Endothelial cell of umbilical vein (primary cell): ENCODE data around the gene BBX. TPM values are rescaled to one million over a fixed set of nuclear protein-coding genes. Genes with fewer than 3 reads are reported as not detected.

ENCODE experiments used
- BruUV-seq: library from RNA; stranded (reverse); fragments of 400-500 nt; replicated peaks from 2 replicates; lab custom pipeline; 2021; lab: Mats Ljungman, UMichigan
- CTCF ChIA-PET: fragments of 300-600, 350-600 bp; sonication (Branson Sonifier 250); formaldehyde crosslinking; loops from one replicate; lab custom pipeline; 2021; ENCODE audit warnings: antibody characterized with exemption, inconsistent platforms; lab: Charles Lee
- POLR2A ChIA-PET: fragments of 300-600, 350-600 bp; sonication (Branson Sonifier 250); formaldehyde crosslinking; loops from one replicate; lab custom pipeline; 2021; ENCODE audit warnings: antibody characterized with exemption, inconsistent platforms; lab: Charles Lee
- DNase-seq: peaks from one replicate; pipeline ENCODE4 v3.0.0-alpha.2; 2011; ENCODE audit warnings: low read depth, low spot score
- FAIRE-seq: peaks from 2 replicates; lab custom pipeline; 2011; peaks lifted over from hg19 to GRCh38; lab: Jason Lieb, UNC
- H2AFZ ChIP-seq: 2 replicates; pipeline ENCODE4 v1.6.0; 2012; ENCODE audit warnings: low read depth, low read length, control low read depth, inconsistent platforms
- H3K27ac ChIP-seq: 2 replicates; pipeline ENCODE4 v1.5.1; 2011; ENCODE audit warnings: low read depth, mild to moderate bottlenecking, control low read depth, low read length, moderate library complexity; ENCODE audit not compliant: insufficient read depth
- H3K27me3 ChIP-seq, 2 experiments: 2 replicates each; pipeline versions ENCODE4 v1.6.0 to v1.6.1; 2011; ENCODE audit warnings: low read length in 2 of 2, mixed read lengths in 1 of 2; ENCODE audit not compliant: control insufficient read depth in 2 of 2, insufficient read depth in 2 of 2
- H3K36me3 ChIP-seq, 2 experiments: 2 replicates in 1 of 2; 3 replicates in 1 of 2; pipeline ENCODE4 v1.5.1; 2011; ENCODE audit warnings: low read length in 2 of 2, mild to moderate bottlenecking in 1 of 2, moderate library complexity in 1 of 2; ENCODE audit not compliant: control insufficient read depth in 2 of 2, insufficient read depth in 2 of 2; ENCODE audit errors: extremely low read depth in 1 of 2
- H3K4me1 ChIP-seq: 3 replicates; pipeline ENCODE4 v1.5.1; 2011; ENCODE audit warnings: mild to moderate bottlenecking, low read length; ENCODE audit not compliant: control insufficient read depth, insufficient read depth; ENCODE audit errors: extremely low read depth
- H3K4me2 ChIP-seq: 2 replicates; pipeline ENCODE4 v1.6.1; 2011; ENCODE audit warnings: low read length, control low read depth, mixed read lengths; ENCODE audit not compliant: insufficient read depth
- H3K4me3 ChIP-seq, 3 experiments: fragments of 200-600 bp in 1 of 3; sonication (generic), shearing (Covaris generic) in 1 of 3; replicated peaks in 1 of 3; 2 replicates each; pipeline ENCODE4 v1.5.1; 2011 to 2016; ENCODE audit warnings: control low read depth in 3 of 3, low read length in 3 of 3, mild to moderate bottlenecking in 2 of 3, inconsistent platforms in 1 of 3, low read depth in 1 of 3, moderate library complexity in 1 of 3; ENCODE audit not compliant: insufficient read depth in 1 of 3
- H3K79me2 ChIP-seq: 2 replicates; pipeline ENCODE4 v1.6.0; 2012; ENCODE audit warnings: low read length, inconsistent platforms; ENCODE audit not compliant: control insufficient read depth, insufficient read depth
- H3K9ac ChIP-seq: replicated peaks from 2 replicates; pipeline ENCODE3; 2011; ENCODE audit warnings: low read length, control low read depth; ENCODE audit not compliant: insufficient read depth; ENCODE audit errors: extremely low read depth
- H3K9me1 ChIP-seq: replicated peaks from 3 replicates; pipeline ENCODE4 v1.6.0; 2011; ENCODE audit warnings: mild to moderate bottlenecking, low read length; ENCODE audit not compliant: control insufficient read depth, insufficient read depth; ENCODE audit errors: extremely low read depth
- H3K9me3 ChIP-seq: replicated peaks from 2 replicates; pipeline ENCODE4 v1.5.1; 2012; ENCODE audit warnings: low read length, inconsistent platforms; ENCODE audit not compliant: control insufficient read depth, insufficient read depth
- H4K20me1 ChIP-seq: replicated peaks from 2 replicates; pipeline ENCODE3; 2011; ENCODE audit warnings: mild to moderate bottlenecking, low read length; ENCODE audit not compliant: control insufficient read depth, insufficient read depth; ENCODE audit errors: extremely low read depth
- CTCF ChIP-seq, 2 donors: IDR thresholded peaks; 1 replicate in 1 of 2; 2 replicates in 1 of 2; pipeline ENCODE4 v1.5.1; 2011; ENCODE audit warnings: low read length in 2 of 2, mild to moderate bottlenecking in 2 of 2, moderate library complexity in 2 of 2, control low read depth in 1 of 2, inconsistent platforms in 1 of 2, low read depth in 1 of 2; ENCODE audit not compliant: insufficient read depth in 1 of 2; ENCODE audit errors: extremely low read depth in 1 of 2
- EZH2 ChIP-seq: IDR thresholded peaks from 2 replicates; pipeline ENCODE4 v1.6.1; 2012; ENCODE audit warnings: borderline replicate concordance, low read depth, mild to moderate bottlenecking, moderate library complexity, low read length, inconsistent platforms; ENCODE audit not compliant: severe bottlenecking
- FOS ChIP-seq: IDR thresholded peaks from 2 replicates; pipeline ENCODE4 v1.6.1; 2011; ENCODE audit warnings: mild to moderate bottlenecking, low read length, moderate library complexity, borderline replicate concordance; ENCODE audit not compliant: insufficient read depth
- GATA2 ChIP-seq: IDR thresholded peaks from 2 replicates; pipeline ENCODE4 v1.7.0; 2011; ENCODE audit warnings: low read depth, mild to moderate bottlenecking, moderate library complexity, mixed read lengths, low read length; ENCODE audit not compliant: insufficient read length, insufficient read depth
- JUN ChIP-seq: IDR thresholded peaks from 2 replicates; pipeline ENCODE4 v1.6.1; 2011; ENCODE audit warnings: borderline replicate concordance, low read depth; ENCODE audit not compliant: insufficient read length, insufficient read depth
- MAX ChIP-seq: IDR thresholded peaks from 2 replicates; pipeline ENCODE4 v1.6.1; 2011; ENCODE audit not compliant: insufficient read depth, insufficient read length
- MYC ChIP-seq: IDR thresholded peaks from one replicate; pipeline ENCODE4 v1.6.1; 2011; ENCODE audit warnings: mild to moderate bottlenecking, low read depth, low read length
- POLR2A ChIP-seq: IDR thresholded peaks from 2 replicates; pipeline ENCODE4 v1.6.1; 2012; ENCODE audit warnings: low read depth, mild to moderate bottlenecking, control low read depth, low read length
- POLR2AphosphoS5 ChIP-seq: IDR thresholded peaks from 2 replicates; pipeline ENCODE4 v1.6.1; 2012; ENCODE audit warnings: low read depth, mild to moderate bottlenecking, control low read depth, low read length, moderate library complexity; ENCODE audit not compliant: insufficient read depth
- dilution Hi-C: fragments of 300-500 bp; cut with MboI; formaldehyde crosslinking; loops from one replicate; pipeline ENCODE4 v1.15.0; 2019; ENCODE audit warnings: low sequenced_read_pairs; ENCODE audit not compliant: extremely low pct_ligation_motif_present
- intact Hi-C: fragments of 100-400 bp; cut with micrococcal nuclease; formaldehyde crosslinking; loops from one replicate; pipeline ENCODE4 v1.10.0; 2022
- polyA plus RNA-seq, 4 experiments: library from polyadenylated mRNA; depleted of rRNA in 3 of 4; stranded (reverse) in 3 of 4; unstranded in 1 of 4; fragments of >200 nt; gene quantifications; 2 replicates each; pipeline versions ENCODE4 v1.2.1 to v1.2.3, GENCODE V29; 2011 to 2012; ENCODE audit warnings: missing spikeins in 1 of 4
- total RNA-seq: library from RNA; stranded (reverse); gene quantifications from 2 replicates; pipeline ENCODE4 v1.2.3, GENCODE V29; 2021

The BBX gene
- total and polyA plus RNA-seq, 2 donors (not counting 3 experiments of a cell fraction or from before 2014, with no cell fraction given) = 21.4 to 43.4 TPM

- Histone ChIP-seq H3K79me2 (no peaks in the 10 kb centered on the region), H3K4me3 (no peak overlapping the region), H3K9me3 (no peaks in the 10 kb centered on the region), H3K9ac (no peak overlapping the region), H3K4me2 (no peak overlapping the region), H3K27me3 (peaks cover 4% of the 10 kb centered on the region in 2 experiments), H3K27ac (no peak overlapping the region), H2AFZ (no peak overlapping the region), H3K4me1 (no peaks in the 10 kb centered on the region), H3K9me1 (no peaks in the 10 kb centered on the region), H4K20me1 (no peaks in the 10 kb centered on the region), H3K36me3 (no peaks in the 10 kb centered on the region)
- intact Hi-C loops = loop anchor here (1.0 to 5.0 kb wide), 5 partner anchors 93 to 609 kb away; no protein-coding TSS in a partner anchor
- dilution Hi-C loops = no loop called here
- ChIA-PET POLR2A (no interaction called here), CTCF (interaction anchor here (0.6 to 4.3 kb wide), 22 partner anchors 9 to 632 kb away, joined by 3 to 54 read pairs (median 6); no protein-coding TSS in a partner anchor)
- BruUV-seq = no TSS peak
- TF ChIP-seq POLR2AphosphoS5 (no peak), GATA2 (no peak), FOS (no peak), CTCF (IDR thresholded peaks at IDR 0.05; ENCODE audit: extremely low read depth in 1 of 2, insufficient read depth in 1 of 2, low read depth in 1 of 2, low read length in 2 of 2) (no peak), MAX (no peak), JUN (no peak), POLR2A (no peak), MYC (no peak), EZH2 (no peak)
- DNase-seq (no peak), FAIRE-seq (no peak)
Observed at GRCh38 chr3:107845380-107846278, 322.9 kb downstream of the BBX start.
